ENCODE measurements around the gene SPEG.
A peak's percentile ranks its signal among the peaks of the same experiment; 100 is the strongest.

SPEG gene

DNA sequence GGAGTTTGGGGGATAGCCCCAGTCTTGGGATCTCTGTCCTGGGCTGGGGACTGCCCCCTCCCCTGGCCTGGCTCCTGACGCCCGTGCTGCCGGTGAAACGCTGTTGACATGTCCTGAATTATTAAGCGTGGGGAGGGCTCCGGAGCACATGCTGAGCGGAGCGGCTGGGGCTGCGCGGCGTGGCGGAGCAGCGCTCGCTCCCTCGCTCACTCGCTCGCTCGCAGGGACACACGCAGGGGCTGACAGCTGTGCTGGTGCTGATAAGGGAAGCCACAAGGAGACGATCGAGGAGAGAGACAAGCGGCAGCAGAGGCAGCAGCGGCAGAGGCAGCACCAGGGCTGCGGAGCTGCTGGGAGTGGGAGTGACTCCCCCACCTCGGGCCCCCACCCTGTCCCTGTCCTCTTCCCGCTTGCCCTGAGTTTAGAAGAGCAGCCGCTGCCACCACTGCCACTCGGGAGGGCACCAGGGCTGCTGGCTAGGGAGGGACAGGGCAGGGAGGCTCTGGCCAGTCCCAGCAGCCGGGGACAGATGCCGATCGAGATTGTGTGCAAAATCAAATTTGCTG is 79.6 kb downstream of the SPEG start, which contains the start of gene ASIC4:
Gene ASIC4, plus strand, starts transcription at position 287 of the 566 bp plus-strand sequence. Its CDS starts 243 bp downstream, at position 530.
- no peak for DNase-seq (ENCODE audit: low spot score)

DNA sequence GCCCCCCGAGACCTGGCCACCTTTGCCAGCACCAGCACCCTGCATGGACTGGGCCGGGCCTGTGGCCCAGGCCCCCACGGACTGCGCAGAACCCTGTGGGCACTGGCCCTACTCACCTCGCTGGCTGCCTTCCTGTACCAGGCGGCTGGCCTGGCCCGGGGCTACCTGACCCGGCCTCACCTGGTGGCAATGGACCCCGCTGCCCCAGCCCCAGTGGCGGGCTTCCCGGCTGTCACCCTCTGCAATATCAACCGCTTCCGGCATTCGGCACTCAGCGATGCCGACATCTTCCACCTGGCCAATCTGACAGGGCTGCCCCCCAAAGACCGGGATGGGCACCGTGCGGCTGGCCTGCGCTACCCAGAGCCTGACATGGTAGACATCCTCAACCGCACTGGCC is 80.2 kb downstream of the SPEG start:
- no peak for DNase-seq (ENCODE audit: low spot score)

- DNase-seq (ENCODE audit: low spot score) = no peak
Observed at GRCh38 chr2:219515874-219516629, 81.4 kb downstream of the SPEG start.

GRCh38 chr2:219516888-219517287 is 82.2 kb downstream of the SPEG start:
- no peak for DNase-seq (ENCODE audit: low spot score)

GRCh38 chr2:219517954-219518778 is 83.5 kb downstream of the SPEG start:
- DNase-seq (ENCODE audit: low spot score) = no peak

- DNase-seq (ENCODE audit: low spot score) = no peak
Observed at GRCh38 chr2:219519526-219519916, 84.9 kb downstream of the SPEG start.

- DNase-seq (ENCODE audit: low spot score) = no peak
Observed at GRCh38 chr2:219520079-219520478, 85.4 kb downstream of the SPEG start.

DNA sequence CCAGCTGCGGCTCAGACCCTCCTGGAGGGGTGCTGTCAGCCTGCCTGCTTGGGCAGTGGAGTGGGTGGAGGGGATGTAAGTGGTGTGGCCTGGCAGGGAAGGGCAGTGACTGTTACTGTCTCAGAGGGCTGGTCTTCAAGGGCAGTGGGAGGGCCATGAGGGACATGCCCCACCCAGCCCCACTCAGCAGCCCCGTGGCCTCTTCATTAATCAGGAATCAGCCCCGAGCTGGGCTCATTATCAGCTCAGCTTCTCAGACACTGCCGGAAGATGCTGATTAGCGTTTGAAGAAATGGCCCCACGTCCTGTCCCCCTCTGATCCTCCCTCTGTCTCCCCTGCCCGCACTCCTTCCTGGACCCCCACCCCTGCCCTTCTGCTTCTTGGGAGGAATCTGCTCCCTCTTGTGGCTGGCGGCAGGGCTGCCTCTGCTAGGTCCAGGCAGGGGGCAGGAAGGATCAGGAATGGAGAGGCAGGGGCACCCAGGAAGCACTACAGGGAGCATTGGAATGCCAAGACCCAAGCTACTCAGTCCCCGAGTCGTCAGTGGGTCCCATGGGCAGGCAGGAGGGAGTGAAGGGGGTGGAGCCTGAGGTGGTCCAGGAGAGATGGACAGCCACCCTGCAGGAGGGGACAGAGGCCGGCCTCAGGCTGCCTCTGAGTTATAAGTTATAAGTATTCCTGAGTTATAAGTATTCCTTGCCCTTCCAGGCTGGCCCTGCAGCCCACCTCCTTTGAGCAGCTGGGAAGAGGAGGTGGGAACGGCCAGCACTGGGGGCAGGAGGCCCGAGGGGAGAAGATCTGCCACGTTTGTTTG is 86.6 kb downstream of the SPEG start:
- no peak for DNase-seq (ENCODE audit: low spot score)

DNA sequence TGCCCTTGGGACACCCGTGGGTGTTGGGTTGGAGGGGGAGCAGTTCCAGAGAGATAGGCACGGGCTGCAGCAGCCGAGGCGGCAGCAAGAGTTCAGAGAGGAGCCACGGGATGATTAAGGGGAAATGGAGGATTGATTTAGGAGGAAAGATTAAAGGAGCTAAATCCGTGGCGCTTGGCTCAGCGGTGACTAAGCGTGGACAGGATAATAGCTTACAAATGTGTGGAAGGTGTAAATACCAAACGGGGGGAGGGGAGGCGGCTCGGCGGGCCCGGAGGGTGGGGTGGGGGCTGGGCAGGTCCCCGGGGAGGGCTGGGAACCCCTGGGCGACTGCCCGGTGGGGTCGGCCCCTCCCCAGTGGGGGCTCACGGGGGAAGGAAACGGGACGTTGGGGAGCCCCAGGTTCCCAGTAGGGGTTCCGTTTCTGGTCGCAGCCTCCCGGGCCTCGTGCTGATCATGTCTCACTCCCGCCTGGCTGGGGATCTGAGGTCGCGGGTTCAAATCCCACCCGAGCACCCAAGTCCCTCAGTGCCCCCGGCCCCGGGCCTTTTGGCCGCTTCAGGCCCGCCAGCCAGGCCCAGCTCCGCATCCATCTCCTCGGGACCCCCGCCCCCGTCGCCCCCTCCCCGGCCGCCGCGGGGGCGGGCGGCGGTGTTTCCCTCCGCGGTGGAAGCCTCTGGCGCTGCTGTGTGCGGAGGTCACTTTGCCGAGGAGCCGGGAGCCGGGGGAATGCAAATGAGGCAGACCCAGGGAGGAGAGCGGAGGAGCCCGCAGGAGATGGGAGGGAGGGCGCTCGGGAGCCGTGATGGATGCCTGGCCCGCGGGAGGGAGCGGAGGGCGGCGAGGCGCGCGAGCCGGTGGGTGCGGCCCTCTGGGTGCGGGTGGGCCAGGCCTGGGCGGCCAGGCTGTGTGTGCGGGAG is 87.7 kb downstream of the SPEG start:
- no peak for DNase-seq (ENCODE audit: low spot score)

DNA sequence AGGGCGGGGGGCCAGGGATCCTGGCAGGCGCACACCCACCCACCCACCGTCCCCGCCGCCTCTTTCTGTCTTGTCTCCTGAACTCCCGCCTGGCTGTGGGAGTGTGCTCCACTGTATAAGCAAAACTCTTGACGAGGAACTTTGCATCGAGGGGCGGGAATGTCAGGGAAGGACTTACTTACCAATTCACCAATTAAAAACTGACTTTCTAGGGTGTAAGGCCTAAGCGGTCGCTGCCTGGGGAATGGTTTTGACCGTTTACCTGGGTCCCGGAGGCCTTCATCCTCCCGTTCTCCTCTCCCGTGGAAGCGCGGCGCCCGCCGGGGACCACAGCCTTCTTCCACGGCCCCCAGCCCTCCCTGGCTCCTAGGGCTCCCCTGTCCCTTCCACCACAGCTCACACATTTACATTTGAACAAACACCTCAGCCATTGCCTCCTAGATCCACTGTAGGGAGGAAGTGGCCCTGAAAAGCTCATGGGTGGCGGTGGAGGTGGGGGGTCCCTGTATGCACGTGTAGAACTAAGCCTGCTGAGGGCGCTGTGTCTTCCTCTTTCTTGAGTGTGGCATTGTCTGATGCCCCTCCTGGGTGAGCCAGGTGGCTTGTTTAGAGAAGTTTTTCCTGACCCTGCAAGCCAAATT is 88.5 kb downstream of the SPEG start:
- DNase-seq (ENCODE audit: low spot score) = no peak

GRCh38 chr2:219524817-219525216 is 90.2 kb downstream of the SPEG start:
- no peak for DNase-seq (ENCODE audit: low spot score)

- DNase-seq (ENCODE audit: low spot score) = no peak
Observed at GRCh38 chr2:219525533-219526232, 91.0 kb downstream of the SPEG start.

- no peak for DNase-seq (ENCODE audit: low spot score)
Observed at GRCh38 chr2:219526320-219527075, 91.9 kb downstream of the SPEG start.

- peak; percentile 54 for DNase-seq (ENCODE audit: low spot score)
Observed at GRCh38 chr2:219527076-219527394, 92.4 kb downstream of the SPEG start.

DNA sequence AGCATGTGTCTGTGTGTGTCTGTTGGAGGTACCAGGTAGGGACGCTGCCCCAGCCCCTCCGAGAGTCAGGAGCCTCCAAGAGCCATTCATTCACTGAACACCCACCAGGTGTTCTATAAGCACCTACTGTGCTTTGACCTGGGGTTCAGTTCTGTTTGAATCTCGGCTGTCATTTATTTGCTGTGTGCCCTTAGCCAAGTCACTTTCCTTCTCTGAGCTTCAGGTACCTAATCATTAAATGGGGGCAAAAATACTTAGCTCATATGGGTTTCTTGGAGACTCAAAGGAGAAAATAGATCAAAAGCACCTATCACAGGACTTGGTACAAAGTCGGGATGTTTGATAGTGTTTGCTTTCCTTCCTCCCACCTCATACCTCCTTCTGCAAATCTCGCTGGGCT is 92.8 kb downstream of the SPEG start:
- DNase-seq (ENCODE audit: low spot score) = no peak

DNA sequence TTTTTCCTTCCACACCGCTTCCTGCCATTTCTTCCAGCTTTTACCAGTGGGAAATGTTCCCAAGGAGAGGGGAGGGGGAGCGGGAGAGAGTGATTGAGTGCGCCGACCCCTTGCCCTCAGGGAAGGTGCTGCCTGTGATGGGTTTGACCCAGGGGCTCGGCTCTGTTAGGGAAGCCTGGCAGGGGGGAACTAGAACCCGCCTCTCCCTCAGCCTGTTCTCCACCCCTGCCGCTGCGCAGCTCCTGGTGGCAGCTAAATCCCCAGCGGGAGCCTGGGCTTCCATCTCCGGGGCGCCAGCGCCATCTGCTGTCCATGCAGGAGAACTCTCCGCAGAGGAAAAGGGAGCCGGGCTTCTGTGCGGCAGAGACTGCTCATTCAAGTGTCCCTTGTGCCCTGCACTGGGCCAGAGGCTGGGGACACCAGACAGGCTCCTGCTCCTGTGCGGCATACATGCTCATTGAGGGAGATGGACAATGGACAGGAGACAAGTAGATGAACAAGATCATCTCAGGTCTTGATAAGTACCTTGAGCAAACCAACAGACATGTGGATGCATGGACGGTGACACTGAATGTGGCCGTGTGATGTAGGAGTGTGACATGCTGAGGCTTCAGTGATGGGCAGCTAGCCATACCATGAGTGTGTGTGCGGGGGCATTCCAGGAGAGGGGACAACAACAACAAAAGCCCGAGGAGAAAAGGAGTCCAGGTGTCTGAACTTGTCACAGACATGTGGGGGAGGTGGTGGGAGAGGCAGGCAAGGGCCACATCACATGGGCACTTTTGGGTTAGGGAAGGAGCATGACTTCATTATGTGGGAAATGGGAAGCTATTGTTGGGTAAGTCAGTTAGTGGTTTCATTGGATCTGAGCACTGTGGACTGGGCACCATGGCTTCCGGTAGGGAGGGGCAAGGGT is 95.7 kb downstream of the SPEG start:
- DNase-seq (ENCODE audit: low spot score) = peak; percentile 93

DNA sequence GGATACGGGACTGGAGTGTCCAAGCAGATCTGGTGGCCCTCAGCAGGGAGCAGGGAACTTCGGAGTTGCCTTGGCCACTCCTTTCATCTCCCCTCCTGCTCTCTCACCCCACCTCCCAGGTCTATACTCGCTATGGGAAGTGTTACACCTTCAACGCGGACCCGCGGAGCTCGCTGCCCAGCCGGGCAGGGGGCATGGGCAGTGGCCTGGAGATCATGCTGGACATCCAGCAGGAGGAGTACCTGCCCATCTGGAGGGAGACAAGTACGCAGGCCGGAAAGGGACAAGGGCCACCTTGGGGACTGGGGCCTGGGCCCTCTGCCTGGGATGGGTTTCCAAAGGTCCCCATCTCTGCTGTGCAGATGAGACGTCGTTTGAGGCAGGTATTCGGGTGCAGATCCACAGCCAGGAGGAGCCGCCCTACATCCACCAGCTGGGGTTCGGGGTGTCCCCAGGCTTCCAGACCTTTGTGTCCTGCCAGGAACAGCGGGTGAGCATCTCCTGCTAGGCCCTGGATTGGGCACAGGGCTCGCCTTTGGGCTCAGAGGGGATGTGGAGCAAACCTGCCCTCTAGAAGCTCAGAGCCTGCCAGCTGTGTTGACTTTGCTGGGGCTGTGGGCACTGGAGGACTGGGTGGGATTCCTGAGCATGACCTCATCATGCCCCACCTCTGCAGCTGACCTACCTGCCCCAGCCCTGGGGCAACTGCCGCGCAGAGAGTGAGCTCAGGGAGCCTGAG is 97.2 kb downstream of the SPEG start:
- DNase-seq (ENCODE audit: low spot score) = no peak

DNA sequence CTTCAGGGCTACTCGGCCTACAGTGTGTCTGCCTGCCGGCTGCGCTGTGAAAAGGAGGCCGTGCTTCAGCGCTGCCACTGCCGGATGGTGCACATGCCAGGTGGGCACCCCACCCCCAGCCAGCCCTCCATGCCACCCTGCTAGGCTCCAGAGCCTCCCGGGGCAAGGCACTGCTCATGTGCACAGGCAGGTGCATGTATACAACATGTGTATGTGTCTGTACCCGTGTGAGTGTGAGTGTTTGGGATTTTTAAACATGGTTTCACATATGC is 97.7 kb downstream of the SPEG start:
- DNase-seq (ENCODE audit: low spot score) = no peak
